Stomach (tissue), 4 donors: ENCODE data around the gene NARF.

Source experiments
- CTCF ChIP-seq, 7 experiments: fragments of 450-650 bp in 4 of 7; fragments of 200-600 bp in 3 of 7; sonication (generic) in 3 of 7; IDR thresholded peaks; one replicate each; pipeline ENCODE4 v1.5.1; 2016 to 2019; ENCODE audit warnings: antibody characterized with exemption in 7 of 7, control low read depth in 2 of 7, mild to moderate bottlenecking in 1 of 7
- EP300 ChIP-seq: sonication (generic); formaldehyde crosslinking; IDR thresholded peaks from one replicate; pipeline ENCODE4 v1.6.1; 2017; ENCODE audit warnings: antibody characterized with exemption

GRCh38 chr17:82436601-82437324 is 21.8 kb upstream of the NARF start:
- TF ChIP-seq CTCF (IDR thresholded peaks at IDR 0.05) = no peak
- TF ChIP-seq EP300 = no peak
